ENCODE measurements around the gene VGF.
"Not testable (repeated sequence)": the region's sequence is repeated elsewhere in the genome, so short reads cannot be mapped to it uniquely, and the experiment has no call there.

The VGF gene

GRCh38 chr7:101206665-101207042 lies 41.3 kb upstream of the VGF start:
- no peaks in the 10 kb centered on the region for H3K4me1 Mint-ChIP-seq
- H3K9me3 Mint-ChIP-seq: no peaks in the 10 kb centered on the region
- peaks cover 40% of the 10 kb centered on the region for H3K27me3 Mint-ChIP-seq (ENCODE audit: low read depth, poor library complexity)
- DNase-seq: no peak
- TF ChIP-seq CTCF (IDR thresholded peaks at IDR 0.05): no peak
- no peak overlapping the region for H3K4me3 Mint-ChIP-seq
- H3K36me3 Mint-ChIP-seq (ENCODE audit: low read depth): peaks cover 22% of the 10 kb centered on the region
- peak overlapping the region; percentile 47 for H3K27ac Mint-ChIP-seq

GRCh38 chr7:101205901-101206664 lies 40.7 kb upstream of the VGF start:
- no peak for TF ChIP-seq CTCF (IDR thresholded peaks at IDR 0.05)
- no peak overlapping the region for H3K27ac Mint-ChIP-seq
- H3K4me3 Mint-ChIP-seq: no peak overlapping the region
- peaks cover 22% of the 10 kb centered on the region for H3K36me3 Mint-ChIP-seq (ENCODE audit: low read depth)
- no peak for DNase-seq
- H3K4me1 Mint-ChIP-seq: peaks cover 4% of the 10 kb centered on the region
- H3K27me3 Mint-ChIP-seq (ENCODE audit: low read depth, poor library complexity): peaks cover 46% of the 10 kb centered on the region
- H3K9me3 Mint-ChIP-seq: no peaks in the 10 kb centered on the region

GRCh38 chr7:101203740-101204738 lies 38.7 kb upstream of the VGF start:
- Mint-ChIP-seq H3K27me3 (ENCODE audit: low read depth, poor library complexity) (peaks cover 66% of the 10 kb centered on the region), H3K4me1 (peaks cover 15% of the 10 kb centered on the region), H3K36me3 (ENCODE audit: low read depth) (peaks cover 16% of the 10 kb centered on the region)
- not testable (repeated sequence) for H3K27ac Mint-ChIP-seq, DNase-seq, H3K9me3 Mint-ChIP-seq, H3K4me3 Mint-ChIP-seq

- Mint-ChIP-seq H3K4me1 (peaks cover 15% of the 10 kb centered on the region), H3K9me3 (no peaks in the 10 kb centered on the region)
- TF ChIP-seq CTCF (IDR thresholded peaks at IDR 0.05): no peak
Measured at GRCh38 chr7:101202603-101202918, 37.2 kb upstream of the VGF start.

GRCh38 chr7:101201695-101202602 lies 36.6 kb upstream of the VGF start:
- Mint-ChIP-seq H3K27me3 (ENCODE audit: low read depth, poor library complexity) (peaks cover 74% of the 10 kb centered on the region), H3K4me1 (peaks cover 15% of the 10 kb centered on the region), H3K9me3 (no peaks in the 10 kb centered on the region), H3K36me3 (ENCODE audit: low read depth) (peaks cover 8% of the 10 kb centered on the region), H3K4me3 (peak overlapping the region; percentile 50), H3K27ac (no peak overlapping the region)
- no peak for TF ChIP-seq CTCF (IDR thresholded peaks at IDR 0.05)
- DNase-seq: peak; percentile 34

More at GRCh38 chr7:101202603-101202918, 37.2 kb upstream of the VGF start:
- Mint-ChIP-seq H3K27me3 (ENCODE audit: low read depth, poor library complexity) (peaks cover 74% of the 10 kb centered on the region), H3K36me3 (ENCODE audit: low read depth) (peaks cover 9% of the 10 kb centered on the region), H3K4me3 (no peak overlapping the region), H3K27ac (no peak overlapping the region)
- DNase-seq: no peak
